ENCODE results near the gene YTHDC2. TPM values are rescaled to one million over a fixed set of nuclear protein-coding genes. Genes with fewer than 3 reads are reported as not detected.

The YTHDC2 gene
- polyA plus RNA-seq, 4 donors, result 25.7 to 36.5 (median 33.1) TPM

GRCh38 chr5:113518884-113519283, 5.4 kb downstream of the YTHDC2 start:
- DNase-seq (ENCODE audit: low read depth in 4 of 4, low spot score in 3 of 4), result no peak

GRCh38 chr5:113519412-113519811, 5.9 kb downstream of the YTHDC2 start:
- no peak for DNase-seq (ENCODE audit: low read depth in 4 of 4, low spot score in 3 of 4)

- no peak for DNase-seq (ENCODE audit: low read depth in 4 of 4, low spot score in 3 of 4)
Measured at GRCh38 chr5:113520429-113520828, 6.9 kb downstream of the YTHDC2 start.

GRCh38 chr5:113520899-113521298, 7.4 kb downstream of the YTHDC2 start:
- no peak for DNase-seq (ENCODE audit: low read depth in 4 of 4, low spot score in 3 of 4)

GRCh38 chr5:113523168-113523567, 9.7 kb downstream of the YTHDC2 start:
- no peak for DNase-seq (ENCODE audit: low read depth in 4 of 4, low spot score in 3 of 4)

GRCh38 chr5:113524927-113525326, 11.4 kb downstream of the YTHDC2 start:
- no peak for DNase-seq (ENCODE audit: low read depth in 4 of 4, low spot score in 3 of 4)

- DNase-seq (ENCODE audit: low read depth in 4 of 4, low spot score in 3 of 4), result no peak
Measured at GRCh38 chr5:113526421-113526820, 12.9 kb downstream of the YTHDC2 start.

- DNase-seq (ENCODE audit: low read depth in 4 of 4, low spot score in 3 of 4), result no peak
Measured at GRCh38 chr5:113527746-113528145, 14.3 kb downstream of the YTHDC2 start.

GRCh38 chr5:113531481-113532159, 18.1 kb downstream of the YTHDC2 start:
- DNase-seq (ENCODE audit: low read depth in 4 of 4, low spot score in 3 of 4), result no peak

- no peak for DNase-seq (ENCODE audit: low read depth in 4 of 4, low spot score in 3 of 4)
Measured at GRCh38 chr5:113538313-113538712, 24.8 kb downstream of the YTHDC2 start.

GRCh38 chr5:113546703-113547183, 33.2 kb downstream of the YTHDC2 start:
- no peak for DNase-seq (ENCODE audit: low read depth in 4 of 4, low spot score in 3 of 4)

GRCh38 chr5:113548396-113548795, 34.9 kb downstream of the YTHDC2 start:
- DNase-seq (ENCODE audit: low read depth in 4 of 4, low spot score in 3 of 4), result no peak

GRCh38 chr5:113552137-113552536, 38.6 kb downstream of the YTHDC2 start:
- no peak for DNase-seq (ENCODE audit: low read depth in 4 of 4, low spot score in 3 of 4)

GRCh38 chr5:113552620-113553019, 39.1 kb downstream of the YTHDC2 start:
- no peak for DNase-seq (ENCODE audit: low read depth in 4 of 4, low spot score in 3 of 4)

- DNase-seq (ENCODE audit: low read depth in 4 of 4, low spot score in 3 of 4), result no peak
Measured at GRCh38 chr5:113562828-113563400, 49.4 kb downstream of the YTHDC2 start.

- DNase-seq (ENCODE audit: low read depth in 4 of 4, low spot score in 3 of 4), result no peak
Measured at GRCh38 chr5:113569396-113569795, 55.9 kb downstream of the YTHDC2 start.

- no peak for DNase-seq (ENCODE audit: low read depth in 4 of 4, low spot score in 3 of 4)
Measured at GRCh38 chr5:113572716-113573115, 59.2 kb downstream of the YTHDC2 start.

GRCh38 chr5:113574417-113574816, 60.9 kb downstream of the YTHDC2 start:
- DNase-seq (ENCODE audit: low read depth in 4 of 4, low spot score in 3 of 4), result no peak

GRCh38 chr5:113575074-113575473, 61.6 kb downstream of the YTHDC2 start:
- DNase-seq (ENCODE audit: low read depth in 4 of 4, low spot score in 3 of 4), result no peak

GRCh38 chr5:113578091-113578490, 64.6 kb downstream of the YTHDC2 start:
- no peak for DNase-seq (ENCODE audit: low read depth in 4 of 4, low spot score in 3 of 4)

GRCh38 chr5:113581388-113581787, 67.9 kb downstream of the YTHDC2 start:
- no peak for DNase-seq (ENCODE audit: low read depth in 4 of 4, low spot score in 3 of 4)

GRCh38 chr5:113598150-113598549, 84.7 kb downstream of the YTHDC2 start:
- DNase-seq (ENCODE audit: low read depth in 4 of 4, low spot score in 3 of 4), result no peak
